NCI-H2029 treated with DMSO at 0.1 percent for 48 hours (cell line): ENCODE results near the gene PIN1.
"Not testable (repeated sequence)": the region's sequence is repeated elsewhere in the genome, so short reads cannot be mapped to it uniquely, and the experiment has no call there.

ENCODE experiments used
- DNase-seq: peaks from one replicate; lab custom pipeline; 2025; lab: John Stamatoyannopoulos, UW

The PIN1 gene

DNA sequence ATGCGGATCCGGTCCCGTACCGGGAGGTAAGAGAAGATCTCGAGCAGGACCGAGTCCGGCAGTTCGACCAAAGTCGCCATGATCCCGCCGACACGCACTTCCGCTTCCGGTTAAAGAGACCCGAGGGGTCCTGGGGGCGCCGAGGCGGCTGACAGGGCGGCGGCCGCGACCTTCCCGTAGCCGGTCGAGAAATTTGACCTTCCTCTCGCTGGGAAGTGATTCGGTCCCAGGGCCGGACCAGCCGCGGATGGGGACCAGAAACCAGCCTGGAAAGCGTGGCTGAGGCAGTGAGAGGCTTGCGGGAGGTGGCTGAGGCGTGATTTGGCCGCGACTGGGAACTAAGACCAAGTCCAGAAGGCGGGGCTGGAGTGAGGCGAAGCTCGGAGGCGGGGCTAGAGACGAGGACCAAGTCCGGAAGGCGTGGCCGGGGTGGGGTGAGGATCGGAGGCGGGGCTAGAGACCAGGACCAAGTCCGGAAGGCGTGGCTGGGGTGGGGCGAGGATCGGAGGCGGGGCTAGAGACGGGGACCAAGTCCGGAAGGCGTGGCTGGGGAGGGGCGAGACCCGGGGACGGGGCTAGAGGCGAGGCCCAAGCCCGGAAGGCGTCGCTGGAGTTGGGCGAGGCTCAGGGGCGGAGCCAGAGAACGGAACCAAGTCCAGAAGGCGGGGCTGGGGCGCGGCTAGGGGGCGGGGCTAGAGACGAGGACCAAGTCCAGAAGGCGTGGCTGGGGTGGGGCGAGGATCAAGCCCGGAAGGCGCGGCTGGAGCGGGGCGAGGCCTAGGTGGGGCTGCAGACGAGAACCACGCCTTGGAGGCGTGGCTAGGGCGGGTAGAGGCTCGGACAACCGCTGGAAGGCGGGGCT, 16.2 kb upstream of the PIN1 start, which contains the start of gene FBXL12:
FBXL12 (minus strand) TSS at position 346 of the 862 bp plus-strand sequence; CDS start at position 80, 266 bp downstream.
- peak; percentile 98 for DNase-seq

DNA sequence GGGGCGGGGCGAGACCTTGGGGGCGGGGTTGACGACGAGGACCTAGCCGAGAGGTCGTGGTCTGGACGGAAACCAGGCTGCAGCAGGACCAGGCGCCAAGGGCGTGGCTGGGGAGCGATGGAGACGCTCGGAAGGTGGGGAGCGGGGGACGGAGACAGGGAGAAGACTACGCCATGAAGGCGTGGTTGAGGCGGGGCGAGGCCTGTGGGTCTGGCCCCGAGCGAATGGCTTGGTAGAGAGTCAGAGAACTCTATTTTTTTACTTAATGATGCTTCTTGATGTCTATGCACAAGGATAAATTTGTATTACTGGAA, 15.6 kb upstream of the PIN1 start:
- DNase-seq: no peak

DNA sequence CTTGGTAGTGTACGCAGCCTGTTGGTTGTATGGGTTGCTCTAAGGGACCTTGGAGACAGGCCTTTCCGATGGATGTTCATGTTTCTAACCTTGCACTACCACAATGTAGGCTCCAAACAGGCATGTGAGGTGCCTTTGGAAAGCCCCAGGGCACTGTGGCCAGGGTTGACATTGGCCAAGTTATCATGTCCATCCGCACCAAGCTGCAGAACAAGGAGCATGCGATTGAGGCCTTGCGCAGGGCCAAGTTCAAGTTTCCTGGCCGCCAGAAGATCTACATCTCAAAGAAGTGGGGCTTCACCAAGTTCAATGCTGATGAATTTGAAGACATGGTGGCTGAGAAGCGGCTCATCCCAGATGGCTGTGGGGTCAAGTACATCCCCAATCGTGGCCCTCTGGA, 15.1 kb upstream of the PIN1 start:
- not testable (repeated sequence) for DNase-seq

DNA sequence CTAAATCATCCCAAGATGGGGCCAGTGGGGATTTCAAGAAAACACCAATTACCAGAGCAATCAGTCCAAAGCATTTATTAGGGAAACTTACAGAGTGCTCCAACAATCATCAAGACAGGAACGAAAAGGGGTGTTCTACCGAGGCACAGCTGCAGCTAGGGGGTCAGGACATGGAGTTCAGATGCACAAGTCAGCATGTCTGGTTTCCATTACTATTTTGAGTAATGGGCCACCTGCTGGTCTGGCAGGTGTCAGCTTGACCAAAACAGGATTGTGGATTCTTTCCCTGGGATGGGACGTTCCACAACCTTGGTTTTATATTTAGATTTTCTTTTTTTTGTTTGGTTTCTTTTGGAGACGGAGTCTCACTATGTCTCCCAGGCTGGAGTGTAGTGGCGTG, 11.3 kb upstream of the PIN1 start:
- DNase-seq: no peak

DNA sequence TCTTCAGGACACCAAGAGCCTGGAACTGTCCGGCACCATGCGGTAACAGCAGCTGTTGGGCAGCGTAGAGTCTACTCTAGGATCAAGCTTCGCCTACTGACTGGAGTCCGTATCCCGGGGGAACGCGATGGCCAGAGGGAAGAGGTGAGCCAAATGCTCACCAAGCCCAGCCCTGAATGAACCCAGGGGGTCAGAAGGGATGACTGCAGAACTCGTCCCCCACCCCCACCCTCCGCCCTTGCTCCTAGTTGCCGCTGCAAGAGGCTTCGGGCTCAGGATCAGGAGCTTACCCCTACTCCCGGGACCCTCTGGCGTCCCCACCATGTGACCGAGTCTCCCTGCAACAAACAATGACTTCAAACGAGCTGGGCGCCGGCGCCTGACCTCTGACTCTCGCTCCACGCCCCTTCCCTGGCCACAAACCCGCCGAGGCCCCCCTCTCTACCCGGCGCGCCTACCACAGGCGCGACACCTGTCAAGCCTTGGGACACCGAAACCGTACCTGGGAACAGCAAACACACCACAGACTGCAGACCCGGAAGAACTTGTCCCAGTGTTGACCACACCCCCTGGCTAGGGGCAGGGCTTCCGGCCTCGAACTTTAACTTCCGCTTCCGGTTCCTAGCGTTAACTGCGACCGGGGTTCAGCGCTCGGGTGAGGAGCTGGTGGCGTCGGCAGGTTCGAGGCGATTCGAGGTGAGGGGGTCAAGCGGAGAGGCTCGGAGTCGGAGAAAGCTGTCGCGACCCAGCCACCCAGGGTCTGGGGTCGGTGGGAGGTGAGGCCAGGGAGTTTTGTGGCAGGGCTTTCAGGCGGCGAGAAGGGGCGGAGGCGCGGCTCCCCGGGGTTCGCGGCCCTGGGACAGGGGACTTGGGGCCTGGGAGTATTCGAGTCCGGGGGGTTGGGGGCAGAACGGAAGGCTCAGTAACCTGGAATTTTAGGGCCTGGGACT, 7.6 kb upstream of the PIN1 start, which contains the start of gene UBL5:
UBL5 (plus strand) TSS at position 630 of the 950 bp plus-strand sequence. CDS start 420 bp downstream, outside the sequence.
- DNase-seq: peak; percentile 85

DNA sequence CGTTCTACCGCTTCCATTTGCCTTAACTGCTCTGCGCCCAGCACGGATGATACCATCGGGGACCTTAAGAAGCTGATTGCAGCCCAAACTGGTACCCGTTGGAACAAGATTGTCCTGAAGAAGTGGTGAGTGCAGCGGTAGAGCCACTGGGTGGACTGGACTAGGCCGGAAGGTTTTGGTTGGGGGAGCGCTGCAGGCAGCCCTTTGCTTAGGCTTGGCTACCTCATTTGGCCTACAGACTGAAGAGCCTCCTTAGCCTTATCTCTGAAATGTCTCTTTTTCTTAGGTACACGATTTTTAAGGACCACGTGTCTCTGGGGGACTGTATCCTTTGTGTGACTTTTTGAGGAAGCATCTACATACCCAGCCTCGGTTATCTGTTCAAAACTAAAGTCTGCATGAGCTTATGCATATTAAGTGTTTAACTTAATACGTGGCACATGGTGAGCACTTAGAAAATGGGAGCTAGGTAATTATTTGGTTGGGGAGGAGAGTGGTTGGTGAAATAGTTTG, 6.5 kb upstream of the PIN1 start:
- DNase-seq: no peak

DNA sequence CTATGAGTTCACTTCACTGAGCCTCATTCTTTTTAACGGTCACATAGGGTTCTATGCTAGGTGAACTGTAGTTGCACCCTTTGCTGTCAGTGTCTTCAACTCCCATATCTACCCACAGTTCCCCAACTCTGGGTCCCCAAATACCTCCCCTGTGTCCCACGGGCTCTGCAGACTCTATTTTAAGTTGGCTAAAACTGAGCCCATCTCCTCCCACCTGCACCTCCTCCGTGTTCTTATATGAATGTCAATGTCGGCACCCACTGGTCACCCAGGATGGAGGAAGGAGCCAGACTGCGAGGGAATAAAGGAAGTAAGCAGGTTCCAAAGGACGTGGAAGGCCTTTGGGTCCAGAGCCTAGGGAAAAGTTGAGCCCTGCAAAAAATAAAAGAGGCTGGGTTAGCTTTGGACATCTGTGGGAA, 802 bp upstream of the PIN1 start:
- DNase-seq: no peak

DNA sequence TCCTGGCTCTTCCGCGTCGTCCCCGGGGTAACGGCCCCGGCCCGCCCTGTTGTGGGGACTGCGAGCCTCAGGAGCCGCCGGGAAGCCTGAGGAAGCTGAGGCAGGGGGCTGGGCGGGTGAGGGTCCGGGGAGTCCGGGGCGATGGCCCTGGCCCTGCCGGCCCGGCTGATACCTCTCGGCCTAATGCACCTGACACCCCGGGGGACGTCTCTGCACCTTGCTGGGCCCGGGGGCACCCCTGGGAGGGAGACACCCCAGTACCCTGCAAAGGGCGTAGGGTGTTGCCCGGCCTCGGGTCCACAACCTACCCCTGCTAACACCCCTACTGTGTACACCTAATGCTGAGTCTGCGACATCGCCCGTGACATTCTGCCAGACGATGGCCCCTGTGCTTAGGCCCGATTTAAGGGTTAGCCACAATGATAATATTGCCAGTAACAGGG, 410 bp downstream of the PIN1 start:
- DNase-seq: no peak

DNA sequence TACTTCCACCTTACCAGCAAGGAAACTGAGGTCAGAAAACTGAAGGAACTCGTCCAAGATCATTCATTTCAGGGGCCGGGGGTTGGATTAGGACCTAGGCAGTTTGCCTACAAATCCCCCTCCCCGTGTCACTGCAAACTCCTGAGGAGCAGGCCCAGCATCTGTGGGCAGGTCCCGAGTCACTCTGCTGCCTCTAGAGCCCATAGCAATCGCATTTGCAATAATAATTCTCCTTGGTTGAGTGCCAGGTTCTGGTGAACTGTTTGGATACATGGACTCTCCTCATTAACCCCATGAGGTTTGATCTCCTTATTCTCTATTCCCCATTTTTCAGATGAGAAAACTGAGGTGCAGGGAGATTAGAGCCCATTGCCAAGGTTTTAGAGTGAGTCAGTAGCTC, 903 bp downstream of the PIN1 start:
- DNase-seq: no peak

DNA sequence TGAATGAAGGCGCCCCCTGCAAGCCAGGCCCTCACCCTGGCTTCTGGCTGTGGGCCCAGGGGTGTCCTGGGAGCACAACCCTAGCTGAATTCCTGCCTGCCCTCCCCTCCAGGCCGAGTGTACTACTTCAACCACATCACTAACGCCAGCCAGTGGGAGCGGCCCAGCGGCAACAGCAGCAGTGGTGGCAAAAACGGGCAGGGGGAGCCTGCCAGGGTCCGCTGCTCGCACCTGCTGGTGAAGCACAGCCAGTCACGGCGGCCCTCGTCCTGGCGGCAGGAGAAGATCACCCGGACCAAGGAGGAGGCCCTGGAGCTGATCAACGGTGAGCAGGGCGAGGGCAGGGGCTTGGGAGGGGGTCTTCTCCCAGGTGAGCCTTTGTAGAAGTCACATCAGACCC, 3.2 kb downstream of the PIN1 start:
- DNase-seq: no peak

DNA sequence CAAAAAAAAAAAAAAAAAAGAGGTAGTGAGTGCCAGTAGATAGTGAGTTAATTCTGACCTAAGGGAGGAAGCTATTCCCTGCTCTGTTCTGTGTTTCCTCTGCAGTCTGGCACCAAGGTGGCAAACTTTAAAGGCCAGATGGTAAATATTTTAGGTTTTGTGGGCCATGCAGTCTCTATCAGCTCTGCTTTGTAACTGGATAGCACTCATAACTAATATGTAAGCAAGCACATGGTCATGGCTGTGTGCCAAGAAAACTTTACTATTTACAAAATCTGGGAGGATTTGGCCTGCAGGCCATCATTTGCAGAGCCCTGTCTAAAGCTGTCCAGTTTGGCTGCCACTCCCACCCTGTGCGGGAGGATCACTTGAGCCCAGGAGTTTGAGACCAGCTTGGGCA, 4.3 kb downstream of the PIN1 start:
- DNase-seq: no peak

DNA sequence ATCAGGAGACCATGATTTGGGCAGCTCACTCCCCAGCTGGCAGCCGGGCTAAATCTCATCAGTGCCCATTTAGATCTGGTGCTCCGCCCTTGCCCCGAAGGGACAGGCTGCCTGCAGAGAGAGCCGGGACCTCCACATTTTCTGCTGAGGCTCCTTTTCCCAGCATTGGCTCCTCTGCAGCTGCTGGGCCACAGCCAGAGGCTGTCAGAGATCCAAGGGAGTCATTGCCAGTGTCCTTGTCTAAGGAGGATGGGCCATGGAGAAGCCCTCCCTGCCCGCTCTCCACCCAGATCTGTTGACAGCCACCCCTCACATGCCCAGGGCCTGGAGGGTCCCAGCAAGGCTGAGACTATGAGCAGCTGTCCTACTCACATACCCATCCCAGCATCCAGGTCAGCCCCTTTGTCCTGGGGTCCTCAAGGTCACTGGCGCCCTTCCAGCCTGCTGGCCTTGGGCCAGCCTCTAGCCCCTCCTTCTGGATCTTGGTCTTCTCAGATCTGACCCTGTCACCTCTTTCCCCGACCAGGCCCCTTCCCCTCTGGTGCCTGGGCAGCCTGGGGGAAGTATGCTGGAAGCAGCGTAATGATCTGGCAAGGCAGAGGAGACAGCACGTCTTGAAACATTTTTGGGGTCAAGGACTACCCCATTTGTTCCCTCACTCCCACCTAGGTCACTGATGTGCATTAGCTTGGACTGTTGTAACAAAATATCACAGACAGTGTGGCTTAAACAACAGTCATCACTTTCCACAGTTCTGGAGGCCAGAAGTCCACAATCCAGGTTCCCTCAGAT, 7.9 kb downstream of the PIN1 start:
- DNase-seq: no peak

DNA sequence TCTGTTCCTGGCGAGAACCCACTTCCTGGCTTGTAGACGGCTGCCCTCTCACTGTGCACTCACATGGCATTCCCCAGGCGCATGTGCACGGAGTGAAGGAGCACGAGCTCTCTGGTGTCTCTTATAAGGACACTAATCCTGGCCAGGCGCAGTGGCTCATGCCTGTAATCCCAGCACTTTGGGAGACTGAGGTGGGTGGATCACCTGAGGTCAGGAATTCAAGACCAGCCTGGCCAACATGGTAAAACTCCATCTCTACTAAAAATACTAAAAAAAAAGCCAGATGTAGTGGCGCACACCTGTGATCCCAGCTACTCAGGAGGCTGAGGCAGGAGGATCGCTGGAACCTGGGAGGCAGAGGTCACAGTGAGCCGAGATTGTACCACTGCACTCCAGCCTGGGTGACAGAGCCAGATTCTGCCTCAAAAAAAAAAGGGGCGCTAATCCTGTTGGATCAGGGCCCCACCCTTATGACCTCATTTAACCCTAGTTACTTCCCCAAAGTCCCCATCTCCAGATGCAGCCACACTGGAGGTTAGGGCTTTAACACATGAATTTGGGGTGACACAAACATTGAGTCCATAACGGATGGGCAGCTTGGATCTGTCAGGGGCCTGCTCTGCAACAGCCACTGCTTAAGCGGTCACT, 8.6 kb downstream of the PIN1 start:
- DNase-seq: not testable (repeated sequence)

DNA sequence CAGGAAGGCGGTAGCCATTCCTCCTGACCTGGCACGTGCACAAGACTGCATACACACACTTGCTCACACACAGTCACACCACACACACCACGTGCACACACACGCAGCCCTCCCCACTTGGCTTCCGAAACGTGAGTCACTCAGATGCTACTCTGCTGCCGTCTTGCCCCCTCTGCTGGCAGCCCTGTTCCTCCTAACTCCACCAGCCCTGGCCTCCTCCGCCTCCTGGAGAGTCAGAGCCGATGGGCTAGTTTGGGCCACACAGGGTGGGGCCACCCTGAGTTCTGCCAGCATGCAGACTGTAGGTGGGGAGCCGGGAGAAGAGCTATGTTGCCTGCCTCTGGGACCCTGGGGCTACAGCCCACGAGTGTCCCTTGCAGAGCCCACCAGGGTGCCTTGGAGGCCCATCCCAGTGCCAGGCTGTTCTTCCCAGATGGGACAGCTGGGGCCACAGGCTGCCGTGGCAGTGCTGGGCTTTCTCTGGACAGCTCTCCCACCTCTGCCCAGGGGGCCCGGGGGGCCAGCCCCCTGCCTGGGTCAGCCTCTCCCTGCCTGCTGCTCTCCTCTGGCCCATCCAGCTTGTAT, 12.1 kb downstream of the PIN1 start:
- no peak for DNase-seq

DNA sequence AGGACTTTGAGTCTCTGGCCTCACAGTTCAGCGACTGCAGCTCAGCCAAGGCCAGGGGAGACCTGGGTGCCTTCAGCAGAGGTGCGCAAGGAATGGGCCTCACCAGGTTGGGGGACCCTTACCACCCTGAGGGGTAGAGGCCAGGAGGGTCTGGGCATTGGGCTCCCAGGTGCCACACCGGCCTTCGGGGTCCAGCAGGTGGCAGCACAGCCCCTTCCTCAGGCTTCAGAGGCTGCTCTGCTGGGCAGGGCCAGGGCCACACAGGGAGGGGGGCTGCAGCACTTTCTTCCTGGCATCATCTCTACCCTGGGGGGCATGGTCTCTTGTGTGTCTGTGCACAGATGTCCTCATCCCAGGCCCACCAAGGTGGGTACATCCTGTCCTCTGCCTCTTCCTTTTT, 12.9 kb downstream of the PIN1 start:
- DNase-seq: no peak

DNA sequence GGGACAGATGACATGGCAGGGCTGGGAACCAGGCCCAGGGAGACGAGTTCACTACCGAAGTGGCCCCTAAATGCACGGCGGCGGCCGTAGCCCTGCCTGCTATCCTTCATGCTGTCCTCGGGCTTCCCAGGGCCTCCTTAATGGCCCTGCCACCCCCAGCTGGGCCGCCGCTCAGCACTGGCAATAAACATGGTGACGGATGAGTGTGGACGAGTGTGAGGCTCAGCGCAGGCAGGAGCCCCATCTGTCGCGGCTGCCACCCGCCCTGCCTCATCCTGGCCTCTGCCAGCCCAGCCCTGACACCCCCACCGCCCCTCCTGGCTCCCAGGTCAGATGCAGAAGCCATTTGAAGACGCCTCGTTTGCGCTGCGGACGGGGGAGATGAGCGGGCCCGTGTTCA, 13.6 kb downstream of the PIN1 start:
- DNase-seq: no peak

DNA sequence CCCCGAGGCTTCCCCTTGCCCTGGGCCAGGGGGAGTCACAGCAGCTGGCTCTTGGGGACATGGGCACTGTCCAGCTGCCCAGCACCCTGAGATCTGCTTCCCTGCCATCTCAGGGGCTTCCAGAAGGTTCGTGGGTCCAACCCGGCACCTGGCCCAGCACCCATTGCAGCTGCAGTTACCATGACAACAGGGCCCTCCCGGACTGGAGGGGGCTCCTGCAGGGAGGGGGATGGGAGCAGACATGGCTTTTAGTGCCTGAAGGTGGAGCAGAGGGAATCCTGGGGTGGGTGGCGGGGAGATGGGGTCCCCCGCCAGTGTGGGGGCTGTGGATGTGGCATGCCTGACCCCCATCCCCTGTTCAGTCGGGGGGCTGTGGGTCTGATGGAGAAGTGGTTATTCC, 14.7 kb downstream of the PIN1 start:
- no peak for DNase-seq

DNA sequence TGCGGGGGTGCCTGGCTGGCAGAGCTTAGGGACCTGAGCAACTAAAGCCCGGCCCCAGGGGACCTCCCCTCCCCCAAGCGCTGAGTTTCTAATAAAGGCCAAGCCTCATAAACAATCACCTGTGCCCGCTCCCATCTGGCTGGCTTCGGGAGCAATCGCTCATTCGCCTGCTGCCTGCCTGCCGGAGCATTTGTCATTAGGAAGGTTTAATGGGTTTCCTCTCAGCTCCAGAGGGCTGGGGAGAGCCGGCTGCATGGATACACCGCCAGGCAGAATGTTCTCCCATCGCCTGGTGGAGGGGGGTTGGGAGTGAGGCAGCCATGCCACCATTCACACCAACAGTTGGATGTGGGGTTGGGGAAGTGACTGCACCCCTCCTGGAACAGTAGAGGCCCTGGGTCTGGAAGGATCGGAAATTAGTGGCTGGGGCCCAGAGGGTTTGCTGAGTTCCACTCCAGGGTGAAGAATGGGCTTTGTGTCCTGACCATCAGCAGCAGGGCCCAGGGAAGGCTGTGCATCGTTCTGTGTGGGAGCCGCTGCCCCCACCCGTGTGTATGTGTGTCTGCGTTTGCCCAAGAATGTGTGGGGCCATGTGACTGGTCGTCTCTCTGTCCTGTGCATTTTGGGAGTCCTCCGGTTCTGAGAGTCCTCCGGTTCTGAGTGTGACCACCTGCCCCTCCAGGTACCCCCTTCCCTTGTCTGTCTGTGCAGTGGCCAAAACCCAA, 15.3 kb downstream of the PIN1 start:
- no peak for DNase-seq

DNA sequence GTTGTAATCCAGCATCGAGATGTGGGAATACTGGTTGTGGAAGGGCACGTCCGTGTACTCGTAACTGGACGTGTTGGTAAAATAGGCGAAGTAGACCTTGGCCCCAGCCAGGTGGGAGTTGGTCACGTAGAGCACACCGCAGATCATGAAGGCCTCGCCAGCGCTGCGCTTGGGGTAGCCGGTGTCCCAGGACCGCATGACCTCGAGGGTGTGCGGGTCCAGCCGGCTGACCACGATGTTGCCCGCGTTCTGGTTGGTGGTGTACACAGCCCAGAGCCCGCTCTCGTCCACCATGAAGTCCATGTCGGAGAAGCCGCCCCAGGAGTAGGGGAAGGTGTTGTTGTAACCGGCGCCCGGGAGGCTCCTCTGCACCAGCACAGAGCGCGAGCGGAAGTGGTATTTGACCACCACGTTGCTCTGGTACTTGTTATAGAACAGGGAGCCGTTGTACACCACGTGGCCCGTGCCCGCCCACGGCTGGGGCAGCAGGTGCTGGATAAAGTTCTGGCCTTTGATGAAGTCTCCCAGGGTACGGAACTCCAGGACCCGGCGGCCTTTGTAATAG, 19.2 kb downstream of the PIN1 start:
- no peak for DNase-seq

DNA sequence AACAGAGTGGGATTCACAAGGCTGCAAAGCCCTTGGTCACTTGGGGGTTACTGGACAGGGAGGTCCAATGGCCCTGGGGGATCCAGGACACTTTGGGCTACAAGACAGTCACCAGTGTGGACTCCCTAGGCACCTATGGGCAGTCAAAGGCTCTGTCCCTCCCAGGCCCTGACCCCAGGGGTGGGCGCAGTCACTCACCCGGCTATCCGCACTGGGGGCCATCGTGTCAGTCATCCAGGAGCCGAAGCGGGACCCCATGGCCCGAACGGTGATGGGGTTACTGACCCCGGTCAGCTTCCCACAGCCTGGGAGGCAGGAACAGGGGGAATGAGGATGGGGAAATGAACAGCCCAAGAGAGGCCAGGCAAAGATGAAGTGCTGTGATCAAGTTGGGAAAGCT, 21.5 kb downstream of the PIN1 start:
- DNase-seq: no peak
